Ishikawa (cell line): ENCODE measurements around the gene TBC1D14.

Experiments used
- CEBPB ChIP-seq: IDR thresholded peaks from 2 replicates; pipeline ENCODE4 v1.6.1; 2012
- CREB1 ChIP-seq: IDR thresholded peaks from 2 replicates; pipeline ENCODE4 v1.6.1; 2012; ENCODE audit warnings: low read depth
- EGR1 ChIP-seq: IDR thresholded peaks from 2 replicates; pipeline ENCODE4 v1.6.1; 2012
- EP300 ChIP-seq: IDR thresholded peaks from 2 replicates; pipeline ENCODE4 v1.6.1; 2012; ENCODE audit warnings: borderline replicate concordance
- FOXM1 ChIP-seq: IDR thresholded peaks from 2 replicates; pipeline ENCODE4 v1.6.1; 2012; ENCODE audit warnings: low read depth, borderline replicate concordance
- MAX ChIP-seq: IDR thresholded peaks from 2 replicates; pipeline ENCODE4 v1.6.1; 2012
- NFIC ChIP-seq: IDR thresholded peaks from 2 replicates; pipeline ENCODE4 v1.6.1; 2012
- RAD21 ChIP-seq: IDR thresholded peaks from 2 replicates; pipeline ENCODE4 v1.6.1; 2012; ENCODE audit warnings: low read depth
- TAF1 ChIP-seq: IDR thresholded peaks from 2 replicates; pipeline ENCODE4 v1.6.1; 2012; ENCODE audit warnings: low read depth, mild to moderate bottlenecking
- TCF12 ChIP-seq: IDR thresholded peaks from 2 replicates; pipeline ENCODE4 v1.6.1; 2012; ENCODE audit warnings: low read depth
- TEAD4 ChIP-seq: IDR thresholded peaks from 2 replicates; pipeline ENCODE4 v1.6.1; 2012
- USF1 ChIP-seq: IDR thresholded peaks from 2 replicates; pipeline ENCODE4 v1.6.1; 2012
- YY1 ChIP-seq: IDR thresholded peaks from 2 replicates; pipeline ENCODE4 v1.6.1; 2012; ENCODE audit warnings: low read depth
- ZBTB7A ChIP-seq: IDR thresholded peaks from 2 replicates; pipeline ENCODE4 v1.6.1; 2012; ENCODE audit warnings: low read depth
- TF ChIP-seq, protein P1 (sequence below): IDR thresholded peaks from 2 replicates; pipeline ENCODE4 v1.6.1; 2012; ENCODE audit warnings: low read depth, mild to moderate bottlenecking

Gene TBC1D14

DNA sequence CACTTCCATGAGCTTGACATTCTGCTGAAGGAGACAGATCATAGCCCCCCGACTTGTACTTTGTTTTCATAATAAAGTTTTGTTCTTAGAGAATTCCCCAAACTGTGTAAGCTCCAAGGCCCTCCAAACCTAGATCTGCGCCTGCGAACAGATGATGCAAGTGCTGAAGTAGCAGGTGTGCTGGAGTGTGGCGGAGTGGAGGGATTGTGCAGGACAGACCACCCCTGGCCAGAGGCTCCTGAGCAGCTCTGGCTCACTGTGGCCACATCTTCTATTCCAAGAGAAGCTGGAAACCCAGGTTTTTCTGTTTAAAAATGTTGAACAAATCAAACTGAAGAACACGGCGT is 46.4 kb downstream of the TBC1D14 start:
- TF ChIP-seq USF1 = no peak
- no peak for TF ChIP-seq TAF1
- TF ChIP-seq TCF12 = no peak
- TF ChIP-seq, protein P1, sequence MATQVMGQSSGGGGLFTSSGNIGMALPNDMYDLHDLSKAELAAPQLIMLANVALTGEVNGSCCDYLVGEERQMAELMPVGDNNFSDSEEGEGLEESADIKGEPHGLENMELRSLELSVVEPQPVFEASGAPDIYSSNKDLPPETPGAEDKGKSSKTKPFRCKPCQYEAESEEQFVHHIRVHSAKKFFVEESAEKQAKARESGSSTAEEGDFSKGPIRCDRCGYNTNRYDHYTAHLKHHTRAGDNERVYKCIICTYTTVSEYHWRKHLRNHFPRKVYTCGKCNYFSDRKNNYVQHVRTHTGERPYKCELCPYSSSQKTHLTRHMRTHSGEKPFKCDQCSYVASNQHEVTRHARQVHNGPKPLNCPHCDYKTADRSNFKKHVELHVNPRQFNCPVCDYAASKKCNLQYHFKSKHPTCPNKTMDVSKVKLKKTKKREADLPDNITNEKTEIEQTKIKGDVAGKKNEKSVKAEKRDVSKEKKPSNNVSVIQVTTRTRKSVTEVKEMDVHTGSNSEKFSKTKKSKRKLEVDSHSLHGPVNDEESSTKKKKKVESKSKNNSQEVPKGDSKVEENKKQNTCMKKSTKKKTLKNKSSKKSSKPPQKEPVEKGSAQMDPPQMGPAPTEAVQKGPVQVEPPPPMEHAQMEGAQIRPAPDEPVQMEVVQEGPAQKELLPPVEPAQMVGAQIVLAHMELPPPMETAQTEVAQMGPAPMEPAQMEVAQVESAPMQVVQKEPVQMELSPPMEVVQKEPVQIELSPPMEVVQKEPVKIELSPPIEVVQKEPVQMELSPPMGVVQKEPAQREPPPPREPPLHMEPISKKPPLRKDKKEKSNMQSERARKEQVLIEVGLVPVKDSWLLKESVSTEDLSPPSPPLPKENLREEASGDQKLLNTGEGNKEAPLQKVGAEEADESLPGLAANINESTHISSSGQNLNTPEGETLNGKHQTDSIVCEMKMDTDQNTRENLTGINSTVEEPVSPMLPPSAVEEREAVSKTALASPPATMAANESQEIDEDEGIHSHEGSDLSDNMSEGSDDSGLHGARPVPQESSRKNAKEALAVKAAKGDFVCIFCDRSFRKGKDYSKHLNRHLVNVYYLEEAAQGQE = no peak
- no peak for TF ChIP-seq EP300
- no peak for TF ChIP-seq ZBTB7A
- no peak for TF ChIP-seq CEBPB
- TF ChIP-seq NFIC = no peak
- TF ChIP-seq MAX = no peak
- TF ChIP-seq CREB1 = no peak
- no peak for TF ChIP-seq TEAD4
- no peak for TF ChIP-seq RAD21
- TF ChIP-seq YY1 = no peak
- no peak for TF ChIP-seq EGR1
- no peak for TF ChIP-seq FOXM1

- TF ChIP-seq YY1 (no peak), USF1 (no peak), TAF1 (no peak), CEBPB (no peak), MAX (no peak), FOXM1 (no peak), ZBTB7A (no peak), CREB1 (no peak)
- TF ChIP-seq, protein P1 = no peak
These were observed 47.0 kb downstream of the TBC1D14 start for GRCh38 chr4:6956434-6957147.

DNA sequence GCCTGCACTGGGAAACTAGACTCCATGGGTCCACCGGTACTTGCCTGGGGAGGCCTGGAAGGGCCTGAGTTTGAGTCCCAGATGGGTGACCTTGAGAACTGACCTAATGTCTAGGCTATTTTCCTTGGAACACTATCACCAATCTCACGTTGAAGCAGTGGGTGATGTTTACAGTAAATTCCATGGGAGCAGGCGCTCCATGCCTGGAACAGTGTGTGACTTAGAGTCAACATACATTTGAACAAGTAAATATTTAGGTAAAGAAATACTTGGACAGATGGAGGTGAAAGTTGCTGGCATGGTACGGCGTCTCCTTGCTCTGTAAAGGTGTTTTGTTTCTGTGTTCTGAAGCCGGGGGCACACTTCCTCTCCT is 47.5 kb downstream of the TBC1D14 start:
- TF ChIP-seq TAF1 (no peak), MAX (no peak), YY1 (no peak), NFIC (no peak), ZBTB7A (no peak), CREB1 (no peak), TCF12 (no peak), FOXM1 (no peak), CEBPB (no peak), USF1 (no peak)
- TF ChIP-seq, protein P1 = no peak

DNA sequence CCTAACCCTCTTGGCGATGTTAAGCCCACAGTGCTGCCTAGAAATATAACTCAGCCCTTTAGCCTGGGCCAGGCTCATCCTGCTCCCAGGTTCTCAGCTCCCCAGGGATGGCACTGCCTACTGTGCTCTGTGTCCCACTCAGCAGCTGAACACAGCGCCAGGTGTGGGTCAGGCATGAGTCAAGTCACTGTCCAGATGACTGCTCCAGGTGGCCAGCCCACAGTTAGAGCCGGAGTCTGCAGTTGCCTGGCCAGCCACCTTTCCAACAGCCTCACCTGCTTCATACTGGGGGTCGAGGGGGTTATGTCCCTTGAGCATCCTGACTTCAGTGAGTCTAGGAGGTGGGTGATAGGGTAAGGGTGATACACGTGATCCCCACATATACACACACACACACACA is 48.4 kb downstream of the TBC1D14 start:
- no peak for TF ChIP-seq RAD21
- TF ChIP-seq YY1 = no peak
- no peak for TF ChIP-seq TCF12
- no peak for TF ChIP-seq USF1
- TF ChIP-seq, protein P1 = no peak
- TF ChIP-seq NFIC = no peak
